Lower leg skin (tissue), 3 donors: ENCODE data around the gene PRLH.

ENCODE experiments used
- CTCF ChIP-seq, 3 donors: fragments of 450-650 bp; IDR thresholded peaks; one replicate each; pipeline ENCODE4 v1.5.1; 2016; ENCODE audit warnings: antibody characterized with exemption in 3 of 3, mild to moderate bottlenecking in 3 of 3, moderate library complexity in 2 of 3
- POLR2A ChIP-seq, 2 donors: fragments of 450-650 bp; IDR thresholded peaks; one replicate each; pipeline ENCODE4 v1.6.1; 2016 to 2017; ENCODE audit warnings: antibody characterized with exemption in 2 of 2, mild to moderate bottlenecking in 1 of 2, moderate library complexity in 1 of 2

GRCh38 chr2:237603718-237604362 is 37.5 kb downstream of the PRLH start:
- TF ChIP-seq CTCF (IDR thresholded peaks at IDR 0.05) (no peak), POLR2A (IDR thresholded peaks at IDR 0.05) (no peak)
